Measurements from ENCODE around the gene C1orf210. TPM values are rescaled to one million over a fixed set of nuclear protein-coding genes. Genes with fewer than 3 reads are reported as not detected.
A peak's percentile ranks its signal among the peaks of the same experiment; 100 is the strongest.

Gene C1orf210
- total and polyA plus RNA-seq, 2 of the 13 experiments (the other 11 are each of a cell fraction or from before 2014, with no cell fraction given), result 0.49 to 5.1 TPM

DNA sequence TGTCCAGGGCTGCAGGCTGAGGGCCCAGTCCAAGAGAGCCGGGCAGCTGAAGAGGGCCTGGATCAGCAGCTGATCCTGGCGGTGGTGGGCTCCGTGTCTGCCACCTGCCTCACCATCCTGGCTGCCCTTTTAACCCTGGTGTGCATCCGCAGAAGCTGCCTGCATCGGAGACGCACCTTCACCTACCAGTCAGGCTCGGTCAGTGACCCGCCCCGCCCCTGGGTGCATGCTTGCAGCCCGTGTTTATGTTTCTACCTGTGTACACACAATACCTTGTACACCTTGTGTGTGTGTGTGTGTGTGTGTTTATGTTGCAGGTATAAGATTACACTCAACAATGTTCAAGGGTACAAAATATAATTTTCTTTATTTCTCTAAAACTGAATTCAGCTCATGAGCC lies 28.4 kb upstream of the C1orf210 start (continued):
- TF ChIP-seq, protein P1, sequence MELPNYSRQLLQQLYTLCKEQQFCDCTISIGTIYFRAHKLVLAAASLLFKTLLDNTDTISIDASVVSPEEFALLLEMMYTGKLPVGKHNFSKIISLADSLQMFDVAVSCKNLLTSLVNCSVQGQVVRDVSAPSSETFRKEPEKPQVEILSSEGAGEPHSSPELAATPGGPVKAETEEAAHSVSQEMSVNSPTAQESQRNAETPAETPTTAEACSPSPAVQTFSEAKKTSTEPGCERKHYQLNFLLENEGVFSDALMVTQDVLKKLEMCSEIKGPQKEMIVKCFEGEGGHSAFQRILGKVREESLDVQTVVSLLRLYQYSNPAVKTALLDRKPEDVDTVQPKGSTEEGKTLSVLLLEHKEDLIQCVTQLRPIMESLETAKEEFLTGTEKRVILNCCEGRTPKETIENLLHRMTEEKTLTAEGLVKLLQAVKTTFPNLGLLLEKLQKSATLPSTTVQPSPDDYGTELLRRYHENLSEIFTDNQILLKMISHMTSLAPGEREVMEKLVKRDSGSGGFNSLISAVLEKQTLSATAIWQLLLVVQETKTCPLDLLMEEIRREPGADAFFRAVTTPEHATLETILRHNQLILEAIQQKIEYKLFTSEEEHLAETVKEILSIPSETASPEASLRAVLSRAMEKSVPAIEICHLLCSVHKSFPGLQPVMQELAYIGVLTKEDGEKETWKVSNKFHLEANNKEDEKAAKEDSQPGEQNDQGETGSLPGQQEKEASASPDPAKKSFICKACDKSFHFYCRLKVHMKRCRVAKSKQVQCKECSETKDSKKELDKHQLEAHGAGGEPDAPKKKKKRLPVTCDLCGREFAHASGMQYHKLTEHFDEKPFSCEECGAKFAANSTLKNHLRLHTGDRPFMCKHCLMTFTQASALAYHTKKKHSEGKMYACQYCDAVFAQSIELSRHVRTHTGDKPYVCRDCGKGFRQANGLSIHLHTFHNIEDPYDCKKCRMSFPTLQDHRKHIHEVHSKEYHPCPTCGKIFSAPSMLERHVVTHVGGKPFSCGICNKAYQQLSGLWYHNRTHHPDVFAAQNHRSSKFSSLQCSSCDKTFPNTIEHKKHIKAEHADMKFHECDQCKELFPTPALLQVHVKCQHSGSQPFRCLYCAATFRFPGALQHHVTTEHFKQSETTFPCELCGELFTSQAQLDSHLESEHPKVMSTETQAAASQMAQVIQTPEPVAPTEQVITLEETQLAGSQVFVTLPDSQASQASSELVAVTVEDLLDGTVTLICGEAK (IDR thresholded peaks at IDR 0.05), result no peak
- TF ChIP-seq, protein P1 (CRISPR knock-in tag; IDR thresholded peaks at IDR 0.05), result no peak
- 0 out of 2 replicates have a peak, but pooled peaks have one; percentile 23 for TF ChIP-seq MED1 (CRISPR knock-in tag; IDR thresholded peaks at IDR 0.05)
- peak; percentile 61; the same call in 1 of the 2 replicates for TF ChIP-seq HHEX (CRISPR knock-in tag; IDR thresholded peaks at IDR 0.05)
- TF ChIP-seq POLR2G (IDR thresholded peaks at IDR 0.05; ENCODE audit: low read depth, low read length), result no peak
- peak; percentile 65; the same call in 1 of the 2 replicates for TF ChIP-seq FOXA3 (CRISPR knock-in tag; IDR thresholded peaks at IDR 0.05)
- TF ChIP-seq SOX13 (IDR thresholded peaks at IDR 0.05), result no peak
- TF ChIP-seq SOX13 (CRISPR knock-in tag; conservative IDR thresholded peaks at IDR 0.05 in 1 of 2, IDR thresholded peaks at IDR 0.05 in 1 of 2), result peak in 1 of 2 experiments; percentile 22; a peak in 1 of 4 replicates
- no peak for TF ChIP-seq ZNF3 (CRISPR knock-in tag; IDR thresholded peaks at IDR 0.05)
- TF ChIP-seq, protein P2, sequence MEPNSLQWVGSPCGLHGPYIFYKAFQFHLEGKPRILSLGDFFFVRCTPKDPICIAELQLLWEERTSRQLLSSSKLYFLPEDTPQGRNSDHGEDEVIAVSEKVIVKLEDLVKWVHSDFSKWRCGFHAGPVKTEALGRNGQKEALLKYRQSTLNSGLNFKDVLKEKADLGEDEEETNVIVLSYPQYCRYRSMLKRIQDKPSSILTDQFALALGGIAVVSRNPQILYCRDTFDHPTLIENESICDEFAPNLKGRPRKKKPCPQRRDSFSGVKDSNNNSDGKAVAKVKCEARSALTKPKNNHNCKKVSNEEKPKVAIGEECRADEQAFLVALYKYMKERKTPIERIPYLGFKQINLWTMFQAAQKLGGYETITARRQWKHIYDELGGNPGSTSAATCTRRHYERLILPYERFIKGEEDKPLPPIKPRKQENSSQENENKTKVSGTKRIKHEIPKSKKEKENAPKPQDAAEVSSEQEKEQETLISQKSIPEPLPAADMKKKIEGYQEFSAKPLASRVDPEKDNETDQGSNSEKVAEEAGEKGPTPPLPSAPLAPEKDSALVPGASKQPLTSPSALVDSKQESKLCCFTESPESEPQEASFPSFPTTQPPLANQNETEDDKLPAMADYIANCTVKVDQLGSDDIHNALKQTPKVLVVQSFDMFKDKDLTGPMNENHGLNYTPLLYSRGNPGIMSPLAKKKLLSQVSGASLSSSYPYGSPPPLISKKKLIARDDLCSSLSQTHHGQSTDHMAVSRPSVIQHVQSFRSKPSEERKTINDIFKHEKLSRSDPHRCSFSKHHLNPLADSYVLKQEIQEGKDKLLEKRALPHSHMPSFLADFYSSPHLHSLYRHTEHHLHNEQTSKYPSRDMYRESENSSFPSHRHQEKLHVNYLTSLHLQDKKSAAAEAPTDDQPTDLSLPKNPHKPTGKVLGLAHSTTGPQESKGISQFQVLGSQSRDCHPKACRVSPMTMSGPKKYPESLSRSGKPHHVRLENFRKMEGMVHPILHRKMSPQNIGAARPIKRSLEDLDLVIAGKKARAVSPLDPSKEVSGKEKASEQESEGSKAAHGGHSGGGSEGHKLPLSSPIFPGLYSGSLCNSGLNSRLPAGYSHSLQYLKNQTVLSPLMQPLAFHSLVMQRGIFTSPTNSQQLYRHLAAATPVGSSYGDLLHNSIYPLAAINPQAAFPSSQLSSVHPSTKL (CRISPR knock-in tag; IDR thresholded peaks at IDR 0.05), result 0 out of 2 replicates have a peak, but pooled peaks have one; percentile 39
- TF ChIP-seq, protein P3, sequence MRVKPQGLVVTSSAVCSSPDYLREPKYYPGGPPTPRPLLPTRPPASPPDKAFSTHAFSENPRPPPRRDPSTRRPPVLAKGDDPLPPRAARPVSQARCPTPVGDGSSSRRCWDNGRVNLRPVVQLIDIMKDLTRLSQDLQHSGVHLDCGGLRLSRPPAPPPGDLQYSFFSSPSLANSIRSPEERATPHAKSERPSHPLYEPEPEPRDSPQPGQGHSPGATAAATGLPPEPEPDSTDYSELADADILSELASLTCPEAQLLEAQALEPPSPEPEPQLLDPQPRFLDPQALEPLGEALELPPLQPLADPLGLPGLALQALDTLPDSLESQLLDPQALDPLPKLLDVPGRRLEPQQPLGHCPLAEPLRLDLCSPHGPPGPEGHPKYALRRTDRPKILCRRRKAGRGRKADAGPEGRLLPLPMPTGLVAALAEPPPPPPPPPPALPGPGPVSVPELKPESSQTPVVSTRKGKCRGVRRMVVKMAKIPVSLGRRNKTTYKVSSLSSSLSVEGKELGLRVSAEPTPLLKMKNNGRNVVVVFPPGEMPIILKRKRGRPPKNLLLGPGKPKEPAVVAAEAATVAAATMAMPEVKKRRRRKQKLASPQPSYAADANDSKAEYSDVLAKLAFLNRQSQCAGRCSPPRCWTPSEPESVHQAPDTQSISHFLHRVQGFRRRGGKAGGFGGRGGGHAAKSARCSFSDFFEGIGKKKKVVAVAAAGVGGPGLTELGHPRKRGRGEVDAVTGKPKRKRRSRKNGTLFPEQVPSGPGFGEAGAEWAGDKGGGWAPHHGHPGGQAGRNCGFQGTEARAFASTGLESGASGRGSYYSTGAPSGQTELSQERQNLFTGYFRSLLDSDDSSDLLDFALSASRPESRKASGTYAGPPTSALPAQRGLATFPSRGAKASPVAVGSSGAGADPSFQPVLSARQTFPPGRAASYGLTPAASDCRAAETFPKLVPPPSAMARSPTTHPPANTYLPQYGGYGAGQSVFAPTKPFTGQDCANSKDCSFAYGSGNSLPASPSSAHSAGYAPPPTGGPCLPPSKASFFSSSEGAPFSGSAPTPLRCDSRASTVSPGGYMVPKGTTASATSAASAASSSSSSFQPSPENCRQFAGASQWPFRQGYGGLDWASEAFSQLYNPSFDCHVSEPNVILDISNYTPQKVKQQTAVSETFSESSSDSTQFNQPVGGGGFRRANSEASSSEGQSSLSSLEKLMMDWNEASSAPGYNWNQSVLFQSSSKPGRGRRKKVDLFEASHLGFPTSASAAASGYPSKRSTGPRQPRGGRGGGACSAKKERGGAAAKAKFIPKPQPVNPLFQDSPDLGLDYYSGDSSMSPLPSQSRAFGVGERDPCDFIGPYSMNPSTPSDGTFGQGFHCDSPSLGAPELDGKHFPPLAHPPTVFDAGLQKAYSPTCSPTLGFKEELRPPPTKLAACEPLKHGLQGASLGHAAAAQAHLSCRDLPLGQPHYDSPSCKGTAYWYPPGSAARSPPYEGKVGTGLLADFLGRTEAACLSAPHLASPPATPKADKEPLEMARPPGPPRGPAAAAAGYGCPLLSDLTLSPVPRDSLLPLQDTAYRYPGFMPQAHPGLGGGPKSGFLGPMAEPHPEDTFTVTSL (CRISPR knock-in tag; IDR thresholded peaks at IDR 0.05; ENCODE audit: borderline replicate concordance), result no peak
- no peak for TF ChIP-seq FOXP1 (IDR thresholded peaks at IDR 0.05)
- peak; percentile 91 for TF ChIP-seq FOXP1 (CRISPR knock-in tag; IDR thresholded peaks at IDR 0.05)
